Measurements from ENCODE around the gene GRB10. TPM values are rescaled to one million over a fixed set of nuclear protein-coding genes. Genes with fewer than 3 reads are reported as not detected.

GRB10 gene
- total RNA-seq, 1 experiment from 2014 or later = 38.3 TPM

DNA sequence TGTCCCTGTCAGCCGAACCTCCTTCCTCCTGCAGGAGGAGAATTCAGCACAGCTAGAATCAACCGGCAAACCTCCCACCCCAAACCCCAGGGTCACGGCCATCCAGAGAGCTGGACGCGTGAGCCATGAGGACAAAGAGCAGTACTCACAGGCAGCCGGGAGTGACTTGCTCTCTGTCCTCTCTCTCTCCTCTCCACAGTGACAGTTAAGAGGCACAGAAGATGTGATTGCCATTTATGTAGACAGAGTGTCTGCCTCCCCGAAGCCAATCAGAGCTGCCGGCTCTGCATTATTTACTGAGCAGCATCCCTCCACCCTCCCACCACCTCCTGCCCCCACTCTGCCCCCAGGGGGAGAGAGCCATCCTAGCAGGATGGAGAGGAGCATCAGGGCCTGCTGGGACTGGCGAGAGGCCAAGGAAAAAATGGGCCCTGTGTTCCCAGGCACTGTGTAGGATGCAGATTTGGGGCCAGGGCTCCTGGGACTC is 221.8 kb downstream of the GRB10 start:
- in situ Hi-C loops (cut with HindIII; ENCODE audit: low pct_unique_long_range_greater_than_20kb, low sequenced_read_pairs) = no loop called here
- no peak overlapping the region for H3K27ac ChIP-seq (ENCODE audit: low read length)
- no peaks in the 10 kb centered on the region for H3K36me3 ChIP-seq (ENCODE audit: control insufficient read depth, insufficient read depth, low read length)
- intact Hi-C loops (cut with micrococcal nuclease; ENCODE audit: unreplicated experiment) = no loop called here
- no peaks in the 10 kb centered on the region for H3K4me1 ChIP-seq (ENCODE audit: control insufficient read depth, insufficient read depth, low read length)
- no peak overlapping the region; a peak in 1 of 4 replicates for H3K4me3 ChIP-seq (ENCODE audit: low read depth in 2 of 2, low read length in 2 of 2)
- BruUV-seq (replicated peaks) = no TSS peak
- no peak for DNase-seq (ENCODE audit: low read depth, low spot score)
- CTCF ChIA-PET = no interaction called here
- TF ChIP-seq, protein P1, sequence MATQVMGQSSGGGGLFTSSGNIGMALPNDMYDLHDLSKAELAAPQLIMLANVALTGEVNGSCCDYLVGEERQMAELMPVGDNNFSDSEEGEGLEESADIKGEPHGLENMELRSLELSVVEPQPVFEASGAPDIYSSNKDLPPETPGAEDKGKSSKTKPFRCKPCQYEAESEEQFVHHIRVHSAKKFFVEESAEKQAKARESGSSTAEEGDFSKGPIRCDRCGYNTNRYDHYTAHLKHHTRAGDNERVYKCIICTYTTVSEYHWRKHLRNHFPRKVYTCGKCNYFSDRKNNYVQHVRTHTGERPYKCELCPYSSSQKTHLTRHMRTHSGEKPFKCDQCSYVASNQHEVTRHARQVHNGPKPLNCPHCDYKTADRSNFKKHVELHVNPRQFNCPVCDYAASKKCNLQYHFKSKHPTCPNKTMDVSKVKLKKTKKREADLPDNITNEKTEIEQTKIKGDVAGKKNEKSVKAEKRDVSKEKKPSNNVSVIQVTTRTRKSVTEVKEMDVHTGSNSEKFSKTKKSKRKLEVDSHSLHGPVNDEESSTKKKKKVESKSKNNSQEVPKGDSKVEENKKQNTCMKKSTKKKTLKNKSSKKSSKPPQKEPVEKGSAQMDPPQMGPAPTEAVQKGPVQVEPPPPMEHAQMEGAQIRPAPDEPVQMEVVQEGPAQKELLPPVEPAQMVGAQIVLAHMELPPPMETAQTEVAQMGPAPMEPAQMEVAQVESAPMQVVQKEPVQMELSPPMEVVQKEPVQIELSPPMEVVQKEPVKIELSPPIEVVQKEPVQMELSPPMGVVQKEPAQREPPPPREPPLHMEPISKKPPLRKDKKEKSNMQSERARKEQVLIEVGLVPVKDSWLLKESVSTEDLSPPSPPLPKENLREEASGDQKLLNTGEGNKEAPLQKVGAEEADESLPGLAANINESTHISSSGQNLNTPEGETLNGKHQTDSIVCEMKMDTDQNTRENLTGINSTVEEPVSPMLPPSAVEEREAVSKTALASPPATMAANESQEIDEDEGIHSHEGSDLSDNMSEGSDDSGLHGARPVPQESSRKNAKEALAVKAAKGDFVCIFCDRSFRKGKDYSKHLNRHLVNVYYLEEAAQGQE (IDR thresholded peaks at IDR 0.05; ENCODE audit: insufficient read depth in 1 of 2, low read depth in 2 of 2, low read length in 1 of 2) = no peak
- no peak for TF ChIP-seq SIN3A (IDR thresholded peaks at IDR 0.05; ENCODE audit: borderline replicate concordance, insufficient read depth, low read depth, low read length)
- no peaks in the 10 kb centered on the region for H3K9me3 ChIP-seq (ENCODE audit: control insufficient read depth, insufficient read depth, low read depth, low read length)
- peaks cover 29% of the 10 kb centered on the region for H3K27me3 ChIP-seq (ENCODE audit: control insufficient read depth, insufficient read depth, low read length)
- peak; percentile 43; the same call in 1 of the 2 replicates for ATAC-seq
- POLR2A ChIA-PET = no interaction called here

DNA sequence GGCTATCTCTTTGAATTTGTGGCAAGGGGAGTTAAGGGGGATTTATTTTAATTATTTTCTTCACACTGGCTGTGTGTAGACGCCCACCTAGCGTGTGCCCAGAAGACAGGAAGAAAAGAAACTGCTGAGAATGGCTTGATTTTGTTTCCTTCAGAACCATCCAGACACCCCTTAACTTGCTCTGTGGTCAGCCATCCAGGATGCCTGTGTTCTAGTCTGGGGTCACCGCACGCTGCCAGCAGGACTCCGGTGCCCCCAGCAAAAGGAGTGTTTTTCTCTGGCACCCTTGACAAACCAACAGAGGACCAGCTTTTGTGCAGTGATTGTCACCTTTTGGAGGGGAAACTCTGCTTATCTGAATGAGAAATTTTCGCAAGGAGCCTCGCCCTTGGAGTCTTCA is 222.8 kb downstream of the GRB10 start:
- no TSS peak for BruUV-seq (replicated peaks)
- ChIA-PET CTCF (no interaction called here), POLR2A (no interaction called here)
- H3K27me3 ChIP-seq (ENCODE audit: control insufficient read depth, insufficient read depth, low read length) = peaks cover 21% of the 10 kb centered on the region
- intact Hi-C loops (cut with micrococcal nuclease; ENCODE audit: unreplicated experiment) (no loop called here), in situ Hi-C loops (cut with HindIII; ENCODE audit: low pct_unique_long_range_greater_than_20kb, low sequenced_read_pairs) (no loop called here)
- no peaks in the 10 kb centered on the region for H3K9me3 ChIP-seq (ENCODE audit: control insufficient read depth, insufficient read depth, low read depth, low read length)
- H3K4me3 ChIP-seq (ENCODE audit: low read depth in 2 of 2, low read length in 2 of 2) = no peak overlapping the region
- no peaks in the 10 kb centered on the region for H3K4me1 ChIP-seq (ENCODE audit: control insufficient read depth, insufficient read depth, low read length)
- TF ChIP-seq POLR2AphosphoS5 (IDR thresholded peaks at IDR 0.05; ENCODE audit: low read depth, low read length) (no peak), SIN3A (IDR thresholded peaks at IDR 0.05; ENCODE audit: borderline replicate concordance, insufficient read depth, low read depth, low read length) (no peak), TCF7L2 (IDR thresholded peaks at IDR 0.05; ENCODE audit: low read depth, low read length) (no peak)
- TF ChIP-seq, protein P1 (IDR thresholded peaks at IDR 0.05; ENCODE audit: insufficient read depth in 1 of 2, low read depth in 2 of 2, low read length in 1 of 2) = no peak
- TF ChIP-seq, protein P2, sequence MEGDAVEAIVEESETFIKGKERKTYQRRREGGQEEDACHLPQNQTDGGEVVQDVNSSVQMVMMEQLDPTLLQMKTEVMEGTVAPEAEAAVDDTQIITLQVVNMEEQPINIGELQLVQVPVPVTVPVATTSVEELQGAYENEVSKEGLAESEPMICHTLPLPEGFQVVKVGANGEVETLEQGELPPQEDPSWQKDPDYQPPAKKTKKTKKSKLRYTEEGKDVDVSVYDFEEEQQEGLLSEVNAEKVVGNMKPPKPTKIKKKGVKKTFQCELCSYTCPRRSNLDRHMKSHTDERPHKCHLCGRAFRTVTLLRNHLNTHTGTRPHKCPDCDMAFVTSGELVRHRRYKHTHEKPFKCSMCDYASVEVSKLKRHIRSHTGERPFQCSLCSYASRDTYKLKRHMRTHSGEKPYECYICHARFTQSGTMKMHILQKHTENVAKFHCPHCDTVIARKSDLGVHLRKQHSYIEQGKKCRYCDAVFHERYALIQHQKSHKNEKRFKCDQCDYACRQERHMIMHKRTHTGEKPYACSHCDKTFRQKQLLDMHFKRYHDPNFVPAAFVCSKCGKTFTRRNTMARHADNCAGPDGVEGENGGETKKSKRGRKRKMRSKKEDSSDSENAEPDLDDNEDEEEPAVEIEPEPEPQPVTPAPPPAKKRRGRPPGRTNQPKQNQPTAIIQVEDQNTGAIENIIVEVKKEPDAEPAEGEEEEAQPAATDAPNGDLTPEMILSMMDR (IDR thresholded peaks at IDR 0.05) = no peak
- ATAC-seq (no peak), DNase-seq (ENCODE audit: low read depth, low spot score) (no peak)
- no peak overlapping the region for H3K27ac ChIP-seq (ENCODE audit: low read length)
- H3K36me3 ChIP-seq (ENCODE audit: control insufficient read depth, insufficient read depth, low read length) = no peaks in the 10 kb centered on the region
